DOHH2 (cell line): Measurements from ENCODE around the gene CNPPD1.

ENCODE experiments used
- EZH2phosphoT487 ChIP-seq: fragments of 200-600 bp; sonication (generic); IDR thresholded peaks from 2 replicates; pipeline ENCODE4 v1.6.1; 2017; ENCODE audit warnings: borderline replicate concordance, mild to moderate bottlenecking, antibody characterized with exemption, low read length, moderate library complexity, mixed read lengths
- TF ChIP-seq, protein P1 (sequence below): fragments of 200-600 bp; sonication (generic); IDR thresholded peaks from one replicate; pipeline ENCODE4 v1.5.1; 2014; ENCODE audit warnings: antibody characterized with exemption, mild to moderate bottlenecking, low read depth, low read length; ENCODE audit not compliant: poor library complexity, severe bottlenecking

DNA sequence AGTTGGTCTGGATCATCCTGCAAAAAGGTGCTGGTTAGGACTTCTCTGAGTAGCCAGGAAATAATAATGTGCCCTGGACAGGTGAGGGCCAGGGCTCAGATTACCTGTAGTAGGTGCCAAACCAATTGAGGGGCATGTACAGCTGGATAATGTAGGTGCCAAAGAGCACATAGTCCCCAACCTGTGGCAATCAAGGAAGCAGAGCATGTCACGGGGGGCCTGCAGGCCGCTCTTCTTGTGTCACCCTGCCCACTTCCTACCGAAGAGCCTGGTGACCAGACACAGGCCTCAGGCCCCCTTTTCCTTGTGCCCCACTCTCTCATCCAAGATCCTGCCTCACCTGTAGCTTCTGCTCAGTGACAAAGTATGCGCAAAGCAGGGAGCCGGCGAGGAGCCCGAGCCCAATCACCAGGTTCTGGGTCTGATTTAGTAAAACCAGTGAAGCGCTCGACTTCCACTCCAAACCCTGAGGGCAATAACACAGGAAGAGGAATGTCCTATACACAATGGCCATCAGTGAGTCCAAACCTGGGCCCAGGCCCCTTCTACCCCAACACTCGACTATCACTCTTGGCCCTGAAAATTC, 36.9 kb upstream of the CNPPD1 start:
- TF ChIP-seq, protein P1, sequence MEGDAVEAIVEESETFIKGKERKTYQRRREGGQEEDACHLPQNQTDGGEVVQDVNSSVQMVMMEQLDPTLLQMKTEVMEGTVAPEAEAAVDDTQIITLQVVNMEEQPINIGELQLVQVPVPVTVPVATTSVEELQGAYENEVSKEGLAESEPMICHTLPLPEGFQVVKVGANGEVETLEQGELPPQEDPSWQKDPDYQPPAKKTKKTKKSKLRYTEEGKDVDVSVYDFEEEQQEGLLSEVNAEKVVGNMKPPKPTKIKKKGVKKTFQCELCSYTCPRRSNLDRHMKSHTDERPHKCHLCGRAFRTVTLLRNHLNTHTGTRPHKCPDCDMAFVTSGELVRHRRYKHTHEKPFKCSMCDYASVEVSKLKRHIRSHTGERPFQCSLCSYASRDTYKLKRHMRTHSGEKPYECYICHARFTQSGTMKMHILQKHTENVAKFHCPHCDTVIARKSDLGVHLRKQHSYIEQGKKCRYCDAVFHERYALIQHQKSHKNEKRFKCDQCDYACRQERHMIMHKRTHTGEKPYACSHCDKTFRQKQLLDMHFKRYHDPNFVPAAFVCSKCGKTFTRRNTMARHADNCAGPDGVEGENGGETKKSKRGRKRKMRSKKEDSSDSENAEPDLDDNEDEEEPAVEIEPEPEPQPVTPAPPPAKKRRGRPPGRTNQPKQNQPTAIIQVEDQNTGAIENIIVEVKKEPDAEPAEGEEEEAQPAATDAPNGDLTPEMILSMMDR, result no peak
- TF ChIP-seq EZH2phosphoT487, result no peak
